PC-3 (cell line): Measurements from ENCODE around the gene SESN1. TPM values are rescaled to one million over a fixed set of nuclear protein-coding genes. Genes with fewer than 3 reads are reported as not detected.

ENCODE experiments used
- ATAC-seq: fragments of 200-7000 bp; cut with Tn5 transposase; 2 replicates; pipeline ENCODE4 v1.9.1; 2020; ENCODE audit warnings: mild to moderate bottlenecking, moderate library complexity
- BruUV-seq: library from RNA; stranded (reverse); fragments of 400-500 nt; replicated peaks from 2 replicates; lab custom pipeline; 2021; lab: Mats Ljungman, UMichigan
- CTCF ChIA-PET: fragments of 300-600 bp; sonication (Branson Sonifier 250); formaldehyde crosslinking; loops from one replicate; lab custom pipeline; 2022; ENCODE audit warnings: antibody characterized with exemption; lab: Charles Lee
- POLR2A ChIA-PET: fragments of 300-600 bp; sonication (Branson Sonifier 250); formaldehyde crosslinking; loops from one replicate; lab custom pipeline; 2022; ENCODE audit warnings: antibody characterized with exemption; ENCODE audit not compliant: unreplicated experiment; lab: Charles Lee
- DNase-seq: peaks from one replicate; pipeline ENCODE4 v3.0.0-alpha.2; 2015
- H2AFZ ChIP-seq: fragments of 300-600 bp; sonication (generic); 2 replicates; pipeline ENCODE4 v1.6.0; 2016; ENCODE audit warnings: antibody characterized with exemption, low read length
- H3F3A ChIP-seq: fragments of 300-600 bp; sonication (generic); one replicate; pipeline ENCODE4 v1.6.0; 2017; ENCODE audit warnings: antibody characterized with exemption, low read length, control low read depth, mild to moderate bottlenecking; ENCODE audit not compliant: unreplicated experiment
- H3K27ac ChIP-seq: fragments of 300-600 bp; sonication (generic); 2 replicates; pipeline ENCODE4 v1.5.1; 2016; ENCODE audit warnings: mild to moderate bottlenecking, low read length
- H3K27me3 ChIP-seq: fragments of 300-600 bp; sonication (generic); 2 replicates; pipeline ENCODE4 v1.6.1; 2016; ENCODE audit warnings: low read length, mixed read lengths
- H3K36me3 ChIP-seq: fragments of 300-600 bp; sonication (generic); 2 replicates; pipeline ENCODE4 v1.6.1; 2016; ENCODE audit warnings: low read depth, mixed run types, low read length, mixed read lengths
- H3K4me1 ChIP-seq: fragments of 300-600 bp; sonication (generic); 2 replicates; pipeline ENCODE4 v1.5.1; 2016; ENCODE audit warnings: low read length; ENCODE audit not compliant: insufficient read depth
- H3K4me2 ChIP-seq: fragments of 300-600 bp; sonication (generic); 2 replicates; pipeline ENCODE4 v1.6.0; 2016; ENCODE audit warnings: low read length
- H3K4me3 ChIP-seq: fragments of 300-600 bp; sonication (generic); 2 replicates; pipeline ENCODE4 v1.5.1; 2016; ENCODE audit warnings: mild to moderate bottlenecking, low read length, mixed read lengths
- H3K79me2 ChIP-seq: fragments of 300-600 bp; sonication (generic); 2 replicates; pipeline ENCODE4 v1.6.1; 2017; ENCODE audit warnings: low read length, mixed read lengths
- H3K9ac ChIP-seq: fragments of 300-600 bp; sonication (generic); 2 replicates; pipeline ENCODE4 v1.6.0; 2016; ENCODE audit warnings: mild to moderate bottlenecking, low read length
- H3K9me2 ChIP-seq: fragments of 300-600 bp; sonication (generic); replicated peaks from 2 replicates; pipeline ENCODE4 v1.6.1; 2016; ENCODE audit warnings: mixed run types, low read length, mixed read lengths
- H3K9me3 ChIP-seq: fragments of 300-600 bp; sonication (generic); 2 replicates; pipeline ENCODE4 v1.6.1; 2016; ENCODE audit warnings: low read length, mixed read lengths
- H4K20me1 ChIP-seq: fragments of 300-600 bp; sonication (generic); 2 replicates; pipeline ENCODE4 v1.6.1; 2016; ENCODE audit warnings: low read length, mixed read lengths
- CTCF ChIP-seq: fragments of 300-600 bp; sonication (generic); conservative IDR thresholded peaks from 2 replicates; pipeline ENCODE4 v1.5.1; 2017; ENCODE audit warnings: antibody characterized with exemption, low read depth, mild to moderate bottlenecking, low read length
- EZH2 ChIP-seq: fragments of 300-600 bp; sonication (generic); IDR thresholded peaks from one replicate; pipeline ENCODE4 v1.6.1; 2017; ENCODE audit warnings: antibody characterized with exemption, mild to moderate bottlenecking, low read length; ENCODE audit not compliant: unreplicated experiment
- EZH2phosphoT487 ChIP-seq: fragments of 300-600 bp; sonication (generic); IDR thresholded peaks from 2 replicates; pipeline ENCODE4 v1.6.1; 2018; ENCODE audit warnings: mild to moderate bottlenecking, antibody characterized with exemption, low read length, borderline replicate concordance
- intact Hi-C: fragments of 100-400 bp; cut with micrococcal nuclease; formaldehyde crosslinking; loops from 2 replicates; pipeline ENCODE4 v1.9.0; 2023
- total RNA-seq: library from RNA; depleted of rRNA; stranded (reverse); fragments of >200 nt; gene quantifications from 2 replicates; pipeline ENCODE4 v1.2.3, GENCODE V29; 2014

SESN1 gene
- total RNA-seq, 1 experiment from 2014 or later: 3.4 TPM

- no peaks in the 10 kb centered on the region for H3K9me2 ChIP-seq
- H3K27ac ChIP-seq: no peak overlapping the region
- H3K4me2 ChIP-seq: no peak overlapping the region
- no peaks in the 10 kb centered on the region for H3F3A ChIP-seq
- ATAC-seq: no peak
- no TSS peak for BruUV-seq
- H3K9me3 ChIP-seq: no peaks in the 10 kb centered on the region
- no peaks in the 10 kb centered on the region for H3K79me2 ChIP-seq
- no peaks in the 10 kb centered on the region for H3K36me3 ChIP-seq
- TF ChIP-seq EZH2 (no peak), CTCF (no peak), EZH2phosphoT487 (no peak)
- ChIA-PET POLR2A (no interaction called here), CTCF (no interaction called here)
- intact Hi-C loops: no loop called here
- H2AFZ ChIP-seq: no peak overlapping the region
- no peak for DNase-seq
- H3K4me1 ChIP-seq: no peaks in the 10 kb centered on the region
- H3K9ac ChIP-seq: no peak overlapping the region
- H3K4me3 ChIP-seq: no peak overlapping the region
- H4K20me1 ChIP-seq: no peaks in the 10 kb centered on the region
- no peaks in the 10 kb centered on the region for H3K27me3 ChIP-seq
Observed at GRCh38 chr6:109082188-109082577, 12.5 kb downstream of the SESN1 start.

GRCh38 chr6:109081516-109082187 lies 13.0 kb downstream of the SESN1 start:
- Histone ChIP-seq H3K79me2 (no peaks in the 10 kb centered on the region), H3K4me2 (no peak overlapping the region), H3K4me1 (no peaks in the 10 kb centered on the region), H3K27ac (no peak overlapping the region), H3K9me2 (no peaks in the 10 kb centered on the region), H2AFZ (no peak overlapping the region), H4K20me1 (no peaks in the 10 kb centered on the region), H3K27me3 (no peaks in the 10 kb centered on the region), H3K4me3 (no peak overlapping the region), H3K36me3 (no peaks in the 10 kb centered on the region), H3K9ac (no peak overlapping the region), H3K9me3 (no peaks in the 10 kb centered on the region), H3F3A (no peaks in the 10 kb centered on the region)
- intact Hi-C loops: no loop called here
- ChIA-PET POLR2A (no interaction called here), CTCF (no interaction called here)
- no TSS peak for BruUV-seq
- TF ChIP-seq CTCF (no peak), EZH2 (no peak), EZH2phosphoT487 (no peak)
- DNase-seq (no peak), ATAC-seq (no peak)

GRCh38 chr6:109081026-109081425 lies 13.6 kb downstream of the SESN1 start:
- no peaks in the 10 kb centered on the region for H3K79me2 ChIP-seq
- H2AFZ ChIP-seq: no peak overlapping the region
- H3K9me3 ChIP-seq: no peaks in the 10 kb centered on the region
- no peaks in the 10 kb centered on the region for H3F3A ChIP-seq
- intact Hi-C loops: no loop called here
- no peak for ATAC-seq
- no TSS peak for BruUV-seq
- no peaks in the 10 kb centered on the region for H4K20me1 ChIP-seq
- ChIA-PET CTCF (no interaction called here), POLR2A (no interaction called here)
- H3K4me1 ChIP-seq: no peaks in the 10 kb centered on the region
- H3K9ac ChIP-seq: no peak overlapping the region
- H3K36me3 ChIP-seq: no peaks in the 10 kb centered on the region
- H3K4me3 ChIP-seq: no peak overlapping the region
- DNase-seq: no peak
- H3K27ac ChIP-seq: no peak overlapping the region
- H3K27me3 ChIP-seq: no peaks in the 10 kb centered on the region
- H3K4me2 ChIP-seq: no peak overlapping the region
- TF ChIP-seq EZH2 (no peak), CTCF (no peak), EZH2phosphoT487 (no peak)
- no peaks in the 10 kb centered on the region for H3K9me2 ChIP-seq
